Measurements from ENCODE around the gene NHLH2.

- TF ChIP-seq EZH2 (IDR thresholded peaks at IDR 0.05; ENCODE audit: borderline replicate concordance): no peak
- TF ChIP-seq, protein P1, sequence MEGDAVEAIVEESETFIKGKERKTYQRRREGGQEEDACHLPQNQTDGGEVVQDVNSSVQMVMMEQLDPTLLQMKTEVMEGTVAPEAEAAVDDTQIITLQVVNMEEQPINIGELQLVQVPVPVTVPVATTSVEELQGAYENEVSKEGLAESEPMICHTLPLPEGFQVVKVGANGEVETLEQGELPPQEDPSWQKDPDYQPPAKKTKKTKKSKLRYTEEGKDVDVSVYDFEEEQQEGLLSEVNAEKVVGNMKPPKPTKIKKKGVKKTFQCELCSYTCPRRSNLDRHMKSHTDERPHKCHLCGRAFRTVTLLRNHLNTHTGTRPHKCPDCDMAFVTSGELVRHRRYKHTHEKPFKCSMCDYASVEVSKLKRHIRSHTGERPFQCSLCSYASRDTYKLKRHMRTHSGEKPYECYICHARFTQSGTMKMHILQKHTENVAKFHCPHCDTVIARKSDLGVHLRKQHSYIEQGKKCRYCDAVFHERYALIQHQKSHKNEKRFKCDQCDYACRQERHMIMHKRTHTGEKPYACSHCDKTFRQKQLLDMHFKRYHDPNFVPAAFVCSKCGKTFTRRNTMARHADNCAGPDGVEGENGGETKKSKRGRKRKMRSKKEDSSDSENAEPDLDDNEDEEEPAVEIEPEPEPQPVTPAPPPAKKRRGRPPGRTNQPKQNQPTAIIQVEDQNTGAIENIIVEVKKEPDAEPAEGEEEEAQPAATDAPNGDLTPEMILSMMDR (IDR thresholded peaks at IDR 0.05; ENCODE audit: poor library complexity): no peak
Observed at GRCh38 chr1:115879977-115880376, 39.1 kb upstream of the NHLH2 start.
